Measurements from ENCODE around the gene NR4A3.
A peak's percentile ranks its signal among the peaks of the same experiment; 100 is the strongest.
"Not testable (repeated sequence)": the region's sequence is repeated elsewhere in the genome, so short reads cannot be mapped to it uniquely, and the experiment has no call there.

NR4A3 gene

GRCh38 chr9:99821396-99822108, at the start of gene NR4A3:
NR4A3 (plus strand) TSS chr9:99821885; CDS start chr9:99828043, 6,158 bp downstream.
- peak; percentile 93 to 96 for DNase-seq

GRCh38 chr9:99773468-99774138, 48.1 kb upstream of the NR4A3 start:
- DNase-seq, result no peak

GRCh38 chr9:99778308-99778707, 43.4 kb upstream of the NR4A3 start:
- DNase-seq, result no peak

- no peak for DNase-seq
Measured at GRCh38 chr9:99778836-99779235, 42.8 kb upstream of the NR4A3 start.

- DNase-seq, result no peak
Measured at GRCh38 chr9:99779277-99779676, 42.4 kb upstream of the NR4A3 start.

- not testable (repeated sequence) for DNase-seq
Measured at GRCh38 chr9:99782349-99782748, 39.3 kb upstream of the NR4A3 start.

- no peak for DNase-seq
Measured at GRCh38 chr9:99782962-99783718, 38.5 kb upstream of the NR4A3 start.

GRCh38 chr9:99783799-99784198, 37.9 kb upstream of the NR4A3 start:
- no peak for DNase-seq

GRCh38 chr9:99785010-99785590, 36.6 kb upstream of the NR4A3 start:
- DNase-seq, result no peak

- no peak for DNase-seq
Measured at GRCh38 chr9:99787556-99787955, 34.1 kb upstream of the NR4A3 start.

- no peak for DNase-seq
Measured at GRCh38 chr9:99793528-99793927, 28.2 kb upstream of the NR4A3 start.

GRCh38 chr9:99796231-99796630, 25.5 kb upstream of the NR4A3 start:
- no peak for DNase-seq

- no peak for DNase-seq
Measured at GRCh38 chr9:99801775-99802174, 19.9 kb upstream of the NR4A3 start.

GRCh38 chr9:99803694-99804093, 18.0 kb upstream of the NR4A3 start:
- no peak for DNase-seq

GRCh38 chr9:99807276-99807852, 14.3 kb upstream of the NR4A3 start:
- DNase-seq, result peak; percentile 63 to 70

- no peak for DNase-seq
Measured at GRCh38 chr9:99807956-99808355, 13.7 kb upstream of the NR4A3 start.

GRCh38 chr9:99808454-99808853, 13.2 kb upstream of the NR4A3 start:
- DNase-seq, result peak in 1 of 2 experiments; percentile 50

GRCh38 chr9:99809586-99810319, 11.9 kb upstream of the NR4A3 start:
- no peak for DNase-seq

GRCh38 chr9:99811172-99811571, 10.5 kb upstream of the NR4A3 start:
- no peak for DNase-seq

- no peak for DNase-seq
Measured at GRCh38 chr9:99811598-99812383, 9.9 kb upstream of the NR4A3 start.

- no peak for DNase-seq
Measured at GRCh38 chr9:99813739-99814138, 7.9 kb upstream of the NR4A3 start.
